ENCODE results near the gene SYPL2.

SYPL2 gene

GRCh38 chr1:109521002-109521951, 54.9 kb downstream of the SYPL2 start:
- Histone ChIP-seq H3K4me1 (ENCODE audit: insufficient read depth, low read length) (peaks cover 7% of the 10 kb centered on the region), H3K4me3 (ENCODE audit: low read length) (no peak overlapping the region), H3K27me3 (ENCODE audit: insufficient read depth, low read length) (peaks cover 26% of the 10 kb centered on the region), H3K36me3 (ENCODE audit: insufficient read depth, low read length) (no peaks in the 10 kb centered on the region), H2AFZ (ENCODE audit: low read depth, low read length) (no peak overlapping the region), H3K9me3 (ENCODE audit: low read length) (no peaks in the 10 kb centered on the region)

DNA sequence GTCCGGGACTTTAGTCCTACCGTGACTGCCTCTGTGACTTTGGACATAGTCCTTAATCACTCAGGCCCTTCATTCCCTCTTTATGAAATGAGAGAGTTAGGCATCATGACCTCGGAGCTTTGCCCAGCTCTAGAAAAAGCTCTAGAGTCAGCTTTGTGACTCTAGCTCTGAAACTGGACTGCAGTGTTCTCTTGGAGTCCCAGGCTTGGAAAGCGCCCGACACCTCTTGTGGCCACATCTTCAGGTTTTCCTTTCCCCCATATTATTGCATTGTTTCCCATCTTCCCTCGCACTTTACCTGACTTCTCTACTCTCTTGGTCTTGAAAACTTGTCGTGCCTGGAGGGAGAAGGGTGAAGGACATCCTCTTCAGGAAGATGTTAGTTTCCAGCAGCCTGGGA, 55.7 kb downstream of the SYPL2 start:
- Histone ChIP-seq H3K4me1 (ENCODE audit: insufficient read depth, low read length) (peaks cover 7% of the 10 kb centered on the region), H3K9me3 (ENCODE audit: low read length) (no peaks in the 10 kb centered on the region), H3K36me3 (ENCODE audit: insufficient read depth, low read length) (no peaks in the 10 kb centered on the region), H3K4me3 (ENCODE audit: low read length) (no peak overlapping the region), H3K27me3 (ENCODE audit: insufficient read depth, low read length) (peaks cover 19% of the 10 kb centered on the region), H2AFZ (ENCODE audit: low read depth, low read length) (no peak overlapping the region)

- H2AFZ ChIP-seq (ENCODE audit: low read depth, low read length): no peak overlapping the region
- peaks cover 21% of the 10 kb centered on the region for H3K27me3 ChIP-seq (ENCODE audit: insufficient read depth, low read length)
- H3K9me3 ChIP-seq (ENCODE audit: low read length): no peaks in the 10 kb centered on the region
- peaks cover 7% of the 10 kb centered on the region for H3K4me1 ChIP-seq (ENCODE audit: insufficient read depth, low read length)
- H3K36me3 ChIP-seq (ENCODE audit: insufficient read depth, low read length): no peaks in the 10 kb centered on the region
- no peak overlapping the region for H3K4me3 ChIP-seq (ENCODE audit: low read length)
Observed at GRCh38 chr1:109523706-109524105, 57.4 kb downstream of the SYPL2 start.

- Histone ChIP-seq H3K27me3 (ENCODE audit: insufficient read depth, low read length) (peaks cover 20% of the 10 kb centered on the region), H3K4me3 (ENCODE audit: low read length) (no peak overlapping the region), H3K9me3 (ENCODE audit: low read length) (no peaks in the 10 kb centered on the region), H3K36me3 (ENCODE audit: insufficient read depth, low read length) (no peaks in the 10 kb centered on the region), H2AFZ (ENCODE audit: low read depth, low read length) (no peak overlapping the region), H3K4me1 (ENCODE audit: insufficient read depth, low read length) (peaks cover 9% of the 10 kb centered on the region)
Observed at GRCh38 chr1:109527098-109527811, 60.9 kb downstream of the SYPL2 start.

DNA sequence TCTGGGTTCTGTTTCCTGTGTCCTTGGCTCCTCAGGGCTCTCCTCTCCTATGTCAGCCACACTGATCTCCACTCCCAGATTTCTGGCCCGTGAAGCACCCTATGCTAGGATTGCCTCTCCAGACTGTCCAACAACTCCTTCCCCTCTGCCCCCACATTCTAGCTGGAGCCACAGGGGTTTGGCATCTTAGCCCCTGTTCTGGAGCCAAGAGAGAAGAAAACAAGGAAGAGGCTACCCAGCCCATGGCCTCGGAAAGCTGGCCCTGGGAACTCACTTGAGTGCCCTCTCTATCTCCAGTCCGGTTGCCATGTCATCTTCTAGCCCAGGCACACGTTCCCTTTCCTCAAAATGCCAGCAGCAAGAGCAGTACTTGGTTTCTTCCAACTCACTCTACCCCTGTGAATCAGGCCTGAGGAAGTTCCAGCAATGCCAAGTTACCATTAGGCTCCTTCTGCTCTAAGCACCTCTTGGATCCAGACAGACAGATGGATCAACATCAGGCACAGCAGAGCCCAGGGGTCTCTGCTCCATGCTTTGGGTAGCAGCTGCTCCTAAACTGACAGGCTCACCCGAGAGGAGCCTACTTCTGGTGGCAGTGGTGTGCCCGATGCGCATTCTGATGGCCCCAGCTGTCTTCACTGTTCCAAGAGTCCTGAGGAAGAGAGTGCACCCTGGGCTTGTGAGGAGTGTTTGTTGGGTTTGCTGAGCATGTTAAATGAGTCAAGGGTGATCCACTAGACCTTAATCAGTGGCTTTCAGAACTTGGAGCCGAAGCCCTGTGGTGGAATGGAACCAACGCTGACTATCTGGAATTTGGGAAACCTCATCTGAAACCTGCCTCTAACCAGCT, 61.7 kb downstream of the SYPL2 start:
- peaks cover 19% of the 10 kb centered on the region for H3K27me3 ChIP-seq (ENCODE audit: insufficient read depth, low read length)
- no peaks in the 10 kb centered on the region for H3K36me3 ChIP-seq (ENCODE audit: insufficient read depth, low read length)
- no peaks in the 10 kb centered on the region for H3K9me3 ChIP-seq (ENCODE audit: low read length)
- no peak overlapping the region for H2AFZ ChIP-seq (ENCODE audit: low read depth, low read length)
- peaks cover 14% of the 10 kb centered on the region for H3K4me1 ChIP-seq (ENCODE audit: insufficient read depth, low read length)
- H3K4me3 ChIP-seq (ENCODE audit: low read length): no peak overlapping the region

DNA sequence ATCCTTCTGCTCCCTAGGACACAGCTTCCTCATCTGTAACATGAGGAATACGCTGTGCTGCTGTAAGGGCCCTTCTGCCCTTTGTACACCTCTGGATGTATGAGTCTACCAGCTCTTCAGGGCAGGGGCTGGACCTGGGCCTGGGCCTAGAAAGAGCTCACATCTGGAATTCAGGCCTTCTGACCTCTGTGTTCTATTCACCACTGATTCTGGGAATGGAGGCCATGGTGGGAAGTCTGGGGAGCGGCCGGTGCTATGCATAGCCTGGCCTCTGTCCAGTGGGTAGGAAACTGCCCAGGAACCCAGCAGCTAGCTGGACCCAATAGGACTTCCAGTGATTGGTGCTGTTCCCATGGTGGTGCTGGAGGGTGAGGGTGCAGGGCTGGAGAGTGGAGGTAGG, 62.4 kb downstream of the SYPL2 start:
- Histone ChIP-seq H3K27me3 (ENCODE audit: insufficient read depth, low read length) (peaks cover 19% of the 10 kb centered on the region), H3K9me3 (ENCODE audit: low read length) (no peaks in the 10 kb centered on the region), H3K4me3 (ENCODE audit: low read length) (no peak overlapping the region), H3K4me1 (ENCODE audit: insufficient read depth, low read length) (peaks cover 14% of the 10 kb centered on the region), H3K36me3 (ENCODE audit: insufficient read depth, low read length) (no peaks in the 10 kb centered on the region), H2AFZ (ENCODE audit: low read depth, low read length) (no peak overlapping the region)

GRCh38 chr1:109529881-109530456, 63.6 kb downstream of the SYPL2 start:
- Histone ChIP-seq H3K36me3 (ENCODE audit: insufficient read depth, low read length) (no peaks in the 10 kb centered on the region), H3K4me1 (ENCODE audit: insufficient read depth, low read length) (peaks cover 14% of the 10 kb centered on the region), H2AFZ (ENCODE audit: low read depth, low read length) (no peak overlapping the region), H3K27me3 (ENCODE audit: insufficient read depth, low read length) (peaks cover 19% of the 10 kb centered on the region), H3K4me3 (ENCODE audit: low read length) (no peak overlapping the region), H3K9me3 (ENCODE audit: low read length) (no peaks in the 10 kb centered on the region)

DNA sequence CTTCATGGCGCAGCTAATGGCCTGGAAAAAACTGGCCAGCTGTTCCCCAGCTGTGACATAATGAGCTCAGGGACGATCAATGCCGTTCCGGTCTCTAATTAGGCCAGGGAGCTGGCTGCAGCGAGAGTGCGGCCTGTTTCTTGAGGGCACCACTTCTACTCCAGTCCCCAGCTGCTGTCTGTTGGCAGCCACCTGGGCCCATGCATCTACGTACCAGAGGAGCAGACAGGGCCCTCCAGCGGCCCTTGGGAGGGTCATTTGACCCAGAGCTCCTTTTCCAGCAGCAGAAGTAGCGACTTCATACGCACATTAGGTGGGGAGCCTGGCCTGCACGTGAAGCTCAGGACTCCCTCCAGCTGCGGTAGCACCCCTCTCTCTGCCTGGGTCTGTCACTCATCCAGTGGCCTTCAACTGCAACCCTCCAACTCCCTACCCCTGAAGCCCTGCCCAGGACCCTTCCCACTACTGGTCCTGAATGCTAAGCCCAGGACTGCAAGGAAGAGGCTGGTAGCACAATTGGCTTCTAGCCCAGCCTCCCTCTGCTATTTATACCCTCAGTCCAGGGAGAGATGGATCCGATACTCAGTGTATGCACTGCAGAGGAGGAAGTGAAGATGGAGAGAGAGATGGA, 64.2 kb downstream of the SYPL2 start:
- Histone ChIP-seq H3K4me3 (ENCODE audit: low read length) (no peak overlapping the region), H3K9me3 (ENCODE audit: low read length) (no peaks in the 10 kb centered on the region), H3K36me3 (ENCODE audit: insufficient read depth, low read length) (no peaks in the 10 kb centered on the region), H2AFZ (ENCODE audit: low read depth, low read length) (no peak overlapping the region), H3K27me3 (ENCODE audit: insufficient read depth, low read length) (peaks cover 18% of the 10 kb centered on the region), H3K4me1 (ENCODE audit: insufficient read depth, low read length) (peaks cover 14% of the 10 kb centered on the region)

DNA sequence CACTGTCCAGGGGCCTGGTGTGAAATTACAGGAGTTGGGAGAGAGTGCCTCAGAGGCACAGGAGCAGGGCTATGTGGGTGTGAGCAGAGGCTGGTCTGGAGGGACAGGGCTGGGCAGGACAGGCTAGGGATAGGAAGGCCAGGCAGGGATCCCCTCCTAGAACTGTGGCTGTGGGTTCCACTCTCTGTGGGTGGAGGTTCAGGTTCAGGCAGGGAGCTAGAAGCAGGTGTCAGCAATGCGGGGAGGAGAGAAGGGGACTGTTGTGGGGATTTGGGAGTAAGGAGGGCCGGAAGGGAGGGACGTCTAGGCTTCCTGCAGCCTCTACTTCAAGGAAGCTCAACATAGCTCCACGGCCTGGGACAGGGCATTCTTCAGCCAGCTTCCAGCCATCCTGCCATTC, 65.0 kb downstream of the SYPL2 start:
- peaks cover 15% of the 10 kb centered on the region for H3K27me3 ChIP-seq (ENCODE audit: insufficient read depth, low read length)
- H3K9me3 ChIP-seq (ENCODE audit: low read length): no peaks in the 10 kb centered on the region
- no peak overlapping the region for H2AFZ ChIP-seq (ENCODE audit: low read depth, low read length)
- no peak overlapping the region for H3K4me3 ChIP-seq (ENCODE audit: low read length)
- H3K4me1 ChIP-seq (ENCODE audit: insufficient read depth, low read length): peaks cover 19% of the 10 kb centered on the region
- H3K36me3 ChIP-seq (ENCODE audit: insufficient read depth, low read length): no peaks in the 10 kb centered on the region

Data from neuron (in vitro differentiated cells).